Mucosa of descending colon (tissue), 3 donors: ENCODE results near the gene UPK3BL1. TPM values are rescaled to one million over a fixed set of nuclear protein-coding genes. Genes with fewer than 3 reads are reported as not detected.
"Not testable (repeated sequence)": the region's sequence is repeated elsewhere in the genome, so short reads cannot be mapped to it uniquely, and the experiment has no call there.

Experiments
- ATAC-seq: fragments of 200-7000 bp; cut with Tn5 transposase; one replicate; pipeline ENCODE4 v1.9.1; 2020; ENCODE audit warnings: mild to moderate bottlenecking, moderate library complexity
- DNase-seq, 3 donors: peaks; one replicate each; pipeline ENCODE4 v3.0.0-alpha.2; 2020
- H3K36me3 ChIP-seq: fragments of 200-600 bp; one replicate; pipeline ENCODE4 v1.8.0; 2021; ENCODE audit warnings: low read depth, mild to moderate bottlenecking
- H3K4me1 ChIP-seq: fragments of 200-600 bp; one replicate; pipeline ENCODE4 v1.8.0; 2021; ENCODE audit warnings: low read depth, mild to moderate bottlenecking
- H3K4me3 ChIP-seq: fragments of 200-600 bp; one replicate; pipeline ENCODE4 v1.8.0; 2021; ENCODE audit warnings: mild to moderate bottlenecking
- H3K9me3 ChIP-seq: fragments of 200-600 bp; one replicate; pipeline ENCODE4 v1.8.0; 2021; ENCODE audit warnings: mild to moderate bottlenecking
- intact Hi-C, 2 donors: fragments of 100-400 bp; cut with DNase I in 1 of 2; cut with micrococcal nuclease in 1 of 2; formaldehyde crosslinking; loops; one replicate each; pipeline versions ENCODE4 v1.11.0 to v1.11.1; 2022; cut with DNase I, micrococcal nuclease
- long read RNA-seq, 2 donors: library from polyadenylated mRNA; unstranded; transcript quantifications; one replicate each; pipeline ENCODE4 v2.0.0, GENCODE V29; 2019 to 2021
- total RNA-seq, 3 donors: library from RNA; stranded (reverse); fragmentation: NEBNext Ultra II Directional in 2 of 3; extraction: Animal tissue kit (Norgen Biotek cat#: 25700) in 2 of 3; gene quantifications; one replicate each; pipeline versions ENCODE4 v1.2.1 to v1.2.4, GENCODE V29; 2021 to 2023
- donor health status: DM: no; HTN: no; CAD: no; lungs with moderate emphysema.
- donor health status: DM: no; HTN: no; CAD: no.
- donor health status: DM: no; HTN: yes; CAD: no.

The UPK3BL1 gene, protein sequence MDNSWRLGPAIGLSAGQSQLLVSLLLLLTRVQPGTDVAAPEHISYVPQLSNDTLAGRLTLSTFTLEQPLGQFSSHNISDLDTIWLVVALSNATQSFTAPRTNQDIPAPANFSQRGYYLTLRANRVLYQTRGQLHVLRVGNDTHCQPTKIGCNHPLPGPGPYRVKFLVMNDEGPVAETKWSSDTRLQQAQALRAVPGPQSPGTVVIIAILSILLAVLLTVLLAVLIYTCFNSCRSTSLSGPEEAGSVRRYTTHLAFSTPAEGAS
- total RNA-seq, result 10 to 100 TPM; 10.7 to 23.1 (median 12.3) TPM
- long read RNA-seq, donor 1, partial matches to known transcripts, result 0 of 1 reads
- long read RNA-seq, donor 1, other reads (novel, unspliced or antisense), result 1 of 1 reads
- long read RNA-seq, donor 2, result 0 reads

DNA sequence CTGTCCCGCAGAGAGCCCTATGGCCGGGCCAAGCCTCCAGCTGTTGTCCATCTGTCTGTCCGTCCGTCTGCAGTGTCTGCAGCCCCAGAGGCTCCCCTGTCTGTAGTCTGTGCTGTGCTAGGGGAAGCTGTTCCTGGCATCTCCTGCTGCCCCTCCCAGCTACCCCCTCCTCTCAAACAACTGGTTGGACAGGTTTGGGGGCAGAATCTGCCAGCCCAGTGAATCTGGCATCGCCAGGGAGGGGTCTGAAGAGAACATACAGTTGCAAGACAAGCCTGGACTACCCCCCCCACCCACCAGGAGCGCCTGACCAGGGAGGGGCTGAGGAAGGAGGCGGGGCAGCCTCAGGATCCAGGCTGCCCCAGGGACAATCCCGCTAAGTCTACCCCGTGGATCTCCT lies at the start of gene UPK3BL1:
TSS of gene UPK3BL1 (minus strand) at position 101 of the 400 bp plus-strand sequence. CDS start at position 51, 50 bp downstream.
- DNase-seq, intact Hi-C loops, H3K9me3 ChIP-seq, H3K4me1 ChIP-seq, ATAC-seq, H3K4me3 ChIP-seq, H3K36me3 ChIP-seq: not testable (repeated sequence)

- DNase-seq, result peak; percentile 7 to 43 (median 31)
- intact Hi-C loops, ATAC-seq, H3K36me3 ChIP-seq, H3K4me3 ChIP-seq, H3K4me1 ChIP-seq, H3K9me3 ChIP-seq: not testable (repeated sequence)
These were observed 48.0 kb upstream of the UPK3BL1 start for GRCh38 chr7:102690602-102691001.

- DNase-seq (peak in 2 of 3 donors; percentile 49 to 61), ATAC-seq (peak; percentile 66)
- intact Hi-C loops, H3K4me3 ChIP-seq, H3K4me1 ChIP-seq, H3K9me3 ChIP-seq, H3K36me3 ChIP-seq: not testable (repeated sequence)
These were observed 47.1 kb upstream of the UPK3BL1 start for GRCh38 chr7:102689436-102690282.

DNA sequence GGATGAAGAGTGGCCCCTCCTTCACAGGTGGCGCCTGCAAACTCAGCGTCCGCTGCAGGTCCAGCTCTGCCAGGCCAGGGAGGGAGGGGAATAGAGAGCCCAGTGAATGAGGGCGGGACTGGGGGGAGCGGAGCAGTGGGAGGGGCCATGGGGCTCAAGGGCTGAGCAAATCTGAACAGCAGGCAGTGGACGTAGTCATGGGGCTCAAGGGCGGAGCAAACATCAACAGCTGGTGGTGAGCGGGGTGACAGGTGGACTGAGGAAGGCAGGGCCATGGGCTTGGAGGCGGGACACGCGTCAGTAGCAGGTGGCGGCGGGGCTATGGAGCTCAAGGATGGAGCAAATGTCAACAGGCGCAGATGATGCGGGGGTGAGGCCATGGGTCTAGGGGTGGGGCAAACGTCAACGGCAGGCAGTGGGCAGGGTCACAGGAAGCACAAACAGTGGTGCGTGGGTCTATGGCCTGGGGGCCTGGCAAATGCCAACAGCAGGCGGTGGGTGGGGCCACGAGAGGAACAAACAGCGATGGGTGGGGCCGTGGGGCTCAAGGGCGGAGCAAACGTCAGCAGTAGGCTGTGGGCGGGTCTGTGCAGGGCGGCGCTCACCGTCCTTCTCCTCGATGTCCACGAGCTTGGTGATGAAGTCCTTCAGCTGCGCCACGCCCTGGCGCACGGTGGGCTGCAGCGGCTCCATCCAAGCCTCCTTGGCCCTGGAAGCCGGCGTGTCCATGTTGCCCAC lies 45.9 kb upstream of the UPK3BL1 start:
- DNase-seq, intact Hi-C loops, H3K36me3 ChIP-seq, H3K4me1 ChIP-seq, H3K4me3 ChIP-seq, H3K9me3 ChIP-seq: not testable (repeated sequence)
- ATAC-seq, result peak; percentile 92

- H3K9me3 ChIP-seq, H3K36me3 ChIP-seq, H3K4me1 ChIP-seq, intact Hi-C loops, H3K4me3 ChIP-seq, DNase-seq: not testable (repeated sequence)
- ATAC-seq, result peak; percentile 22
These were observed 40.0 kb upstream of the UPK3BL1 start for GRCh38 chr7:102682560-102682959.

GRCh38 chr7:102680780-102681179 lies 38.2 kb upstream of the UPK3BL1 start:
- H3K9me3 ChIP-seq, H3K4me3 ChIP-seq, intact Hi-C loops, ATAC-seq, H3K36me3 ChIP-seq, DNase-seq, H3K4me1 ChIP-seq: not testable (repeated sequence)

DNA sequence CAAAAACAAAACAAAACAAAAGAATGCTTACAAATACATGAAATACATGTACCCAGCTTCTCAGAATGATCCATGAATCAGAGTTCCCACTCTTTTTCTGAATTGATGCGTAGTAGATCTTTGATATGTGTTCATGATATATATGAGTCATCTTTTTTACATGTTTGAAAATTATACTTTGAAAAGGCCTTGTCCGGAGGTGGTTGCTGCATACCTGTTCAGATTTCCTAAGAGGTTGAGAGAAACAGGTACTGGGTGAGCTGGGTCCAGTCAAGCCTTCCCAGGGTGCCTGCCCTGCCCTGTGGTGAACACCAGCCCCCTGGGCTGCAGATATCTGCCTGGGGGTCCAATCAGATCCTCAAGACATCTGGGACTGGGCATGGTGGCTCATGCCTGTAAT lies 33.0 kb upstream of the UPK3BL1 start:
- H3K4me1 ChIP-seq, ATAC-seq, intact Hi-C loops, DNase-seq, H3K4me3 ChIP-seq, H3K9me3 ChIP-seq, H3K36me3 ChIP-seq: not testable (repeated sequence)

DNA sequence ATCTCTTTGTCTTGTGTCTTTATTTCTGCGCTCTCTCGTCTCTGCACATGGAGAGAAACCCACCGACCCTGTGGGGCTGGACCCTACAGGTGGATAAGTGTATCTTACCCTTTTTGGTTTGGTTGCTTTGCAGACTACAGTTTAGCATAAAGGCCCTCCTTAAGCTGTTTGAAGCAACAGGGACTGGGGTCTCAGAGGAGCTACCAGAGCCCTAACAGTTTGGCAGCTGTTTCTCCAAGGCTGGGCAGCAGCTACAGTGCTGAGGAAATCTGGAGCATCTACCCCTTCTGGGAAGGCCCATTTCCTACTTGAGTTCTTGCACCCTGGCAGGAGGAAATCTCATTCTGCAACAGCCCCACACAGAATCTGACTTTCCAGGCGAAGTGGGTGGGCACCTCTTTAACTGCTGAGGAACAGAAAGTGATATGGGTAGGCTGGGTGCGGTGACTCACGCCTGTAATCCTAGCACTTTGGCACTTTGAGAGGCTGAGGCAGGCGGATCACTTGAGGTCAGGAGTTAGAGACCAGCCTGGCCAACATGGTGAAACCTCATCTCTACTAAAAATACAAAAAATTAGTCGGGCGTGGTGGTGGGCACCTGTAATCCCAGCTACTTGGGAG lies 31.0 kb upstream of the UPK3BL1 start:
- peak; percentile 32 for ATAC-seq
- intact Hi-C loops, H3K4me3 ChIP-seq, DNase-seq, H3K4me1 ChIP-seq, H3K36me3 ChIP-seq, H3K9me3 ChIP-seq: not testable (repeated sequence)

DNA sequence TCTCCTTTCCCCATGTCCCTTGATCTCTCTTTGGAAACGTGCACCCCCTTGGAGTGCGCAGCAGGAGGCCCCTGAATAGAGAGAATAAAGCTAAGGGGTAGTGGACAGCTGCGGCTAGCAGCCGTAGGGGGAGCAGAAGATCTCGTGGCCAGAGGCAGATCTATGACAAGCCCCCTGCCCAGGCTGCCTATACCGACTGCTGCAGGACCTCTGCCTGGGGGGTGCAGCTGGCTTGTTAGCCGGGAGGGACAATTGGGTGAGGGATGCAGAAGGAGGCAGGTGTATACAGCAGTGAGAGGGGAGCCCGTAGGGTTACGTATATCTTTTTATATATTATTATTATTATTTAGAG lies 29.3 kb upstream of the UPK3BL1 start:
- H3K4me1 ChIP-seq, H3K36me3 ChIP-seq, H3K4me3 ChIP-seq, H3K9me3 ChIP-seq, intact Hi-C loops, DNase-seq: not testable (repeated sequence)
- ATAC-seq, result peak; percentile 18

GRCh38 chr7:102671166-102671955 lies 28.8 kb upstream of the UPK3BL1 start, which contains the start of gene POLR2J2:
POLR2J2 (minus strand) TSS chr7:102671663; CDS start chr7:102671601, 62 bp downstream.
- H3K36me3 ChIP-seq, intact Hi-C loops, H3K4me3 ChIP-seq, H3K9me3 ChIP-seq, H3K4me1 ChIP-seq: not testable (repeated sequence)
- DNase-seq (peak in 2 of 3 donors; percentile 39 to 89), ATAC-seq (peak; percentile 74)

- H3K4me1 ChIP-seq, H3K4me3 ChIP-seq, ATAC-seq, intact Hi-C loops, H3K9me3 ChIP-seq, H3K36me3 ChIP-seq, DNase-seq: not testable (repeated sequence)
These were observed 24.9 kb upstream of the UPK3BL1 start for GRCh38 chr7:102667523-102667922.

- ATAC-seq, H3K4me1 ChIP-seq, H3K4me3 ChIP-seq, DNase-seq, H3K9me3 ChIP-seq, intact Hi-C loops, H3K36me3 ChIP-seq: not testable (repeated sequence)
These were observed 24.3 kb upstream of the UPK3BL1 start for GRCh38 chr7:102666850-102667249.

GRCh38 chr7:102664765-102665164 lies 22.2 kb upstream of the UPK3BL1 start:
- ATAC-seq, H3K4me3 ChIP-seq, DNase-seq, H3K4me1 ChIP-seq, H3K36me3 ChIP-seq, H3K9me3 ChIP-seq, intact Hi-C loops: not testable (repeated sequence)
